WTC11 (cell line): ENCODE data around the gene FILIP1L. TPM values are rescaled to one million over a fixed set of nuclear protein-coding genes. Genes with fewer than 3 reads are reported as not detected.

Experiments used
- ATAC-seq: fragments of 200-7000 bp; cut with Tn5 transposase; 2 replicates; pipeline ENCODE4 v1.10.0; 2021; ENCODE audit warnings: mild to moderate bottlenecking, moderate library complexity
- CTCF ChIA-PET: fragments of 300-600 bp; sonication (Branson Sonifier 250); formaldehyde crosslinking; loops from one replicate; lab custom pipeline; 2021; ENCODE audit warnings: antibody characterized with exemption; lab: Charles Lee
- POLR2A ChIA-PET: fragments of 350-600 bp; sonication (Branson Sonifier 250); formaldehyde crosslinking; loops from one replicate; lab custom pipeline; 2021; ENCODE audit warnings: antibody characterized with exemption; lab: Charles Lee
- DNase-seq: peaks from one replicate; pipeline ENCODE4 v3.0.0; 2021; ENCODE audit warnings: low spot score
- H3K27ac Mint-ChIP-seq: 2 replicates; pipeline ENCODE4 v1.8.0; 2021; ENCODE audit warnings: mixed read lengths
- H3K27me3 Mint-ChIP-seq: 2 replicates; pipeline ENCODE4 v1.8.0; 2021; ENCODE audit warnings: low read depth, mild to moderate bottlenecking, moderate library complexity, mixed read lengths
- H3K36me3 Mint-ChIP-seq: 2 replicates; pipeline ENCODE4 v1.8.0; 2021; ENCODE audit warnings: mixed read lengths
- H3K4me1 Mint-ChIP-seq: 2 replicates; pipeline ENCODE4 v1.8.0; 2022; ENCODE audit warnings: mixed read lengths
- H3K4me3 Mint-ChIP-seq: 2 replicates; pipeline ENCODE4 v1.8.0; 2021; ENCODE audit warnings: mild to moderate bottlenecking, moderate library complexity, mixed read lengths
- H3K9me3 Mint-ChIP-seq: 2 replicates; pipeline ENCODE4 v1.8.0; 2021; ENCODE audit warnings: mixed read lengths
- ATF1 ChIP-seq: sonication (generic); formaldehyde crosslinking; IDR thresholded peaks from 2 replicates; pipeline ENCODE4 v1.8.1; 2023; ENCODE audit warnings: mild to moderate bottlenecking, moderate library complexity, missing genetic modification reagents
- CBFB ChIP-seq: sonication (generic); formaldehyde crosslinking; IDR thresholded peaks from 2 replicates; pipeline ENCODE4 v1.8.1; 2022; ENCODE audit warnings: mild to moderate bottlenecking, low read depth, missing genetic modification reagents
- E2F4 ChIP-seq: sonication (generic); formaldehyde crosslinking; IDR thresholded peaks from 2 replicates; pipeline ENCODE4 v1.8.1; 2022; ENCODE audit warnings: low read depth, mild to moderate bottlenecking, moderate library complexity, missing genetic modification reagents, borderline replicate concordance
- ETV6 ChIP-seq: sonication (generic); formaldehyde crosslinking; IDR thresholded peaks from 2 replicates; pipeline ENCODE4 v1.8.1; 2022; ENCODE audit warnings: mild to moderate bottlenecking, missing genetic modification reagents
- FOXK1 ChIP-seq: sonication (generic); formaldehyde crosslinking; IDR thresholded peaks from 2 replicates; pipeline ENCODE4 v1.8.0; 2022; ENCODE audit warnings: mild to moderate bottlenecking, moderate library complexity, missing genetic modification reagents
- FOXP1 ChIP-seq: sonication (generic); formaldehyde crosslinking; IDR thresholded peaks from 2 replicates; pipeline ENCODE4 v1.8.0; 2022; ENCODE audit warnings: missing genetic modification reagents, mild to moderate bottlenecking, moderate library complexity, borderline replicate concordance
- MXD4 ChIP-seq: fragments of 250-450 bp; sonication (Bioruptor Pico); IDR thresholded peaks from 2 replicates; pipeline ENCODE4 v1.8.0; 2021; ENCODE audit warnings: mild to moderate bottlenecking, moderate library complexity, borderline replicate concordance
- NFATC4 ChIP-seq: fragments of 250-450 bp; sonication (Bioruptor Pico); IDR thresholded peaks from 2 replicates; pipeline ENCODE4 v1.9.0; 2021; ENCODE audit warnings: mild to moderate bottlenecking
- NFYB ChIP-seq: sonication (generic); formaldehyde crosslinking; conservative IDR thresholded peaks from 2 replicates; pipeline ENCODE4 v1.8.0; 2022; ENCODE audit warnings: low read depth, missing genetic modification reagents
- NR3C1 ChIP-seq: sonication (generic); formaldehyde crosslinking; conservative IDR thresholded peaks from 2 replicates; pipeline ENCODE4 v1.8.1; 2023; ENCODE audit warnings: low read depth, mild to moderate bottlenecking, missing genetic modification reagents
- PRRX2 ChIP-seq: fragments of 250-450 bp; sonication (Bioruptor Pico); IDR thresholded peaks from 2 replicates; pipeline ENCODE4 v1.8.0; 2021; ENCODE audit warnings: mild to moderate bottlenecking
- SOX15 ChIP-seq: fragments of 250-450 bp; sonication (Bioruptor Pico); IDR thresholded peaks from 2 replicates; pipeline ENCODE4 v1.9.0; 2021; ENCODE audit warnings: mild to moderate bottlenecking
- TCF7 ChIP-seq: sonication (generic); formaldehyde crosslinking; IDR thresholded peaks from 2 replicates; pipeline ENCODE4 v1.8.0; 2022; ENCODE audit warnings: mild to moderate bottlenecking, low read depth, missing genetic modification reagents, moderate library complexity
- TEAD4 ChIP-seq: sonication (generic); formaldehyde crosslinking; IDR thresholded peaks from 2 replicates; pipeline ENCODE4 v1.8.0; 2022; ENCODE audit warnings: mild to moderate bottlenecking, missing genetic modification reagents
- USF1 ChIP-seq: sonication (generic); formaldehyde crosslinking; IDR thresholded peaks from 2 replicates; pipeline ENCODE4 v1.8.0; 2022; ENCODE audit warnings: mild to moderate bottlenecking, missing genetic modification reagents
- USF2 ChIP-seq: sonication (generic); formaldehyde crosslinking; IDR thresholded peaks from 2 replicates; pipeline ENCODE4 v1.8.1; 2023; ENCODE audit warnings: mild to moderate bottlenecking, missing genetic modification reagents, moderate library complexity
- ZBTB43 ChIP-seq: sonication (generic); formaldehyde crosslinking; IDR thresholded peaks from 2 replicates; pipeline ENCODE4 v1.8.1; 2023; ENCODE audit warnings: mild to moderate bottlenecking, missing genetic modification reagents
- ZNF281 ChIP-seq: sonication (generic); formaldehyde crosslinking; IDR thresholded peaks from 2 replicates; pipeline ENCODE4 v1.8.0; 2023; ENCODE audit warnings: mild to moderate bottlenecking, missing genetic modification reagents
- ZNF423 ChIP-seq: fragments of 250-450 bp; sonication (Bioruptor Pico); IDR thresholded peaks from 2 replicates; pipeline ENCODE4 v2.1.2; 2022; ENCODE audit warnings: mild to moderate bottlenecking, moderate library complexity
- total RNA-seq: library from RNA; stranded (reverse); gene quantifications from 3 replicates; pipeline ENCODE4 v1.2.3, GENCODE V29; 2021

FILIP1L gene
- total RNA-seq, 1 experiment from 2014 or later: 0.17 TPM

- no peak for TF ChIP-seq ZBTB43
Measured at GRCh38 chr3:100075196-100075595, 39.1 kb downstream of the FILIP1L start (continued).

GRCh38 chr3:100073714-100074307 lies 40.5 kb downstream of the FILIP1L start:
- Mint-ChIP-seq H3K36me3 (no peaks in the 10 kb centered on the region), H3K27me3 (no peaks in the 10 kb centered on the region), H3K9me3 (no peaks in the 10 kb centered on the region), H3K4me1 (peaks cover 51% of the 10 kb centered on the region), H3K27ac (peak overlapping the region; percentile 97), H3K4me3 (peak overlapping the region; percentile 53)
- POLR2A ChIA-PET: no interaction called here
- TF ChIP-seq MXD4 (CRISPR knock-in tag) (no peak), NR3C1 (no peak), ZNF423 (CRISPR knock-in tag) (no peak), FOXP1 (CRISPR knock-in tag) (no peak), CBFB (CRISPR knock-in tag) (no peak), USF2 (CRISPR knock-in tag) (no peak), SOX15 (CRISPR knock-in tag) (no peak), ETV6 (CRISPR knock-in tag) (no peak), ZNF281 (CRISPR knock-in tag) (no peak), ATF1 (CRISPR knock-in tag) (no peak), TEAD4 (CRISPR knock-in tag) (no peak), E2F4 (CRISPR knock-in tag) (no peak), ZBTB43 (no peak), PRRX2 (CRISPR knock-in tag) (no peak), NFATC4 (CRISPR knock-in tag) (no peak), NFYB (CRISPR knock-in tag) (no peak), FOXK1 (CRISPR knock-in tag) (no peak), TCF7 (CRISPR knock-in tag) (no peak), USF1 (CRISPR knock-in tag) (no peak)
- CTCF ChIA-PET: interaction anchor here (1.5 to 1.6 kb wide), 2 partner anchors 16 to 180 kb away, joined by 10 to 11 read pairs; no protein-coding TSS in a partner anchor
- peak; percentile 28 for DNase-seq
- ATAC-seq: peak; percentile 80
